Effector memory CD8-positive, alpha-beta T cell (primary cell): Measurements from ENCODE around the gene POU3F3.
A peak's percentile ranks its signal among the peaks of the same experiment; 100 is the strongest.

Experiments used
- ATAC-seq: fragments of 150-1000 bp; cut with Tn5 transposase; replicated peaks from 2 replicates; pipeline ENCODE4 v1.10.0; 2021; ENCODE audit warnings: mild to moderate bottlenecking, moderate library complexity
- DNase-seq, 3 experiments: peaks; one replicate each; pipeline ENCODE4 v3.0.0; 2021
- H3K27ac Mint-ChIP-seq, 2 donors: one replicate each; pipeline ENCODE4 v1.8.0; 2022; ENCODE audit warnings: mild to moderate bottlenecking in 2 of 2, mixed read lengths in 2 of 2, moderate library complexity in 2 of 2
- H3K27me3 Mint-ChIP-seq, 2 donors: one replicate each; pipeline ENCODE4 v1.8.0; 2022; ENCODE audit warnings: mixed read lengths in 2 of 2
- H3K36me3 Mint-ChIP-seq: one replicate; pipeline ENCODE4 v1.8.0; 2022; ENCODE audit warnings: mild to moderate bottlenecking, moderate library complexity, mixed read lengths; ENCODE audit not compliant: insufficient read depth
- H3K4me1 Mint-ChIP-seq, 2 donors: one replicate each; pipeline ENCODE4 v1.8.0; 2022; ENCODE audit warnings: low read depth in 2 of 2, mixed read lengths in 2 of 2
- H3K4me3 Mint-ChIP-seq, 2 donors: one replicate each; pipeline ENCODE4 v1.8.0; 2022; ENCODE audit warnings: mild to moderate bottlenecking in 2 of 2, mixed read lengths in 2 of 2, moderate library complexity in 2 of 2
- H3K9me3 Mint-ChIP-seq, 2 donors: one replicate each; pipeline ENCODE4 v1.8.0; 2022; ENCODE audit warnings: mixed read lengths in 2 of 2

The POU3F3 gene

DNA sequence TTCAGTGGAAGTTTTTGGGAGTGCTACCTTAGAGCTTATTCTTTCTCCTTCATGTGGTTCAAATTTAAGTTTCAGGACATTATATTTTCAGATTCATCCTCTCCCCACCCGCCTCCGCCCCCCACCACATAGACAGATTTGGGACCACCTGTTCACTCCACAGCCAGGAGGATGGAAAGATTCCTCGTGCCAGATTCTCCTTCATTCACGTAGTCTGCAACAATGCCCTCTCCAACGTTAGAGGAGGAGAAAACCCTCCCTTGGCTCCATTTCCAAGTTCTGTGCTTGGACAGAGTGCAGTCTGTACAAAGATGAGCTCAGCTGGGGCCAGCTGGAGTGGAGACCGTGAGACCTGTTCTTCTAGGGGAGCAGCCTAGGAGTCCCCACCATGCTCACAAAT, 26.2 kb downstream of the POU3F3 start:
- Mint-ChIP-seq H3K27me3 (peaks cover 23 to 34% of the 10 kb centered on the region in 2 donors), H3K27ac (no peak overlapping the region)
- ATAC-seq, result no peak

DNA sequence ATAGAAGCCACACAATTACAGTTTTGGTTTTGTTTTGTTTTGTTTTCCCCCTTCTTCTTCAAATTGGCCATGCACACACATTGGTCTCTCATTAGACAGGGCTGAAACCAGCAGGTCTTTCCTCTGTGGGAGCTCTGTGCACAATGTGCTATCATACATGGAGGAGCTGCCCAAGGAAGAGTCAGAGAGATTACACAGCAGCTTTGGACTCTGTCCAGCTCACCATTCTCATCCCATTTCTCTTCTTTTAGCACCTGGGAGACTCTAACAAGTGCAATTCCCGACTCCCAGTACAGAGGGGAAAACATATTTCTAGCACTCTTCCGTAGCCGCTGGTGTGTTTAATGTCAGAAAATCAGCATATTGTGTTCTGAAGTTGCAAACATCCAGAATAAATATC, 29.4 kb downstream of the POU3F3 start:
- Mint-ChIP-seq H3K36me3 (no peaks in the 10 kb centered on the region), H3K27ac (no peak overlapping the region), H3K4me3 (no peak overlapping the region), H3K4me1 (peaks cover 0 to 3% of the 10 kb centered on the region in 2 donors), H3K9me3 (no peaks in the 10 kb centered on the region), H3K27me3 (peaks cover 28 to 32% of the 10 kb centered on the region in 2 donors)
- DNase-seq, result no peak
- ATAC-seq, result no peak

More for the DNA sequence above, 26.2 kb downstream of the POU3F3 start:
- Mint-ChIP-seq H3K36me3 (no peaks in the 10 kb centered on the region), H3K4me3 (no peak overlapping the region), H3K9me3 (no peaks in the 10 kb centered on the region), H3K4me1 (no peaks in the 10 kb centered on the region)
- no peak for DNase-seq

DNA sequence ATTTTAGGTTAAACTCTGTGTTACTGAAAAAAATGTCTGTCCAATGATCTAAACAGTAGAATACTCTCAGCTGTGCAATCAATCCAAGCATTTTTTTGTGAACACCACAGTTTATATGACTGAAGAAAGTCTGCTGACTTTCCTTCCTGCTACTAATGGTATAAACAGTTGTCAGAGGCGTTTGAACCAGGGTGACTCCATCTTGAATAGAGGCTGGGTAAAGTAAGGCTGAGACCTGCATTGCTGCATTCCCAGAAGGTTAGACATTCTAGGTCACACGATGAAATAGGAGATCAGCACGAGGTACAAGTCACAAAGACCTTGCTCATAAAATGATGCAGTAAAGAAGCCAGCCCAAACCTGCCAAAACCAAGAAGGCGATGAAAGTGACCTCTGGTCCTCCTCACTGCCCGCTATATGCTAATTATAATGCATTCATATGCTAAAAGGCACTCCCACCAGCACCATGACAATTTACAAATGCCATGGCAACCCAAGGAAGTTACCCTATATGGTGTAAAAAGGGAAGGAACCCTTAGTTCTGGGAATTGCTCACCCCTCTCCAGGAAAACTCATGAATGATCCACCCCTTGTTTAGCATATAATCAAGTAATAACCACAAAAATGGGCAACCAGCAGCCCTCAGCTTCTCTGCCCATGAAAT, 31.3 kb downstream of the POU3F3 start:
- ATAC-seq, result no peak
- H3K36me3 Mint-ChIP-seq, result no peaks in the 10 kb centered on the region
- no peak overlapping the region for H3K4me3 Mint-ChIP-seq
- no peak for DNase-seq
- no peaks in the 10 kb centered on the region for H3K9me3 Mint-ChIP-seq
- peaks cover 0 to 5% of the 10 kb centered on the region in 2 donors for H3K4me1 Mint-ChIP-seq
- H3K27ac Mint-ChIP-seq, result no peak overlapping the region
- H3K27me3 Mint-ChIP-seq, result peaks cover 22 to 24% of the 10 kb centered on the region in 2 donors

- Mint-ChIP-seq H3K4me3 (no peak overlapping the region), H3K9me3 (no peaks in the 10 kb centered on the region), H3K27ac (no peak overlapping the region), H3K27me3 (peaks cover 30 to 41% of the 10 kb centered on the region in 2 donors), H3K36me3 (no peaks in the 10 kb centered on the region), H3K4me1 (peaks cover 0 to 5% of the 10 kb centered on the region in 2 donors)
- ATAC-seq (no peak), DNase-seq (no peak)
These were observed 33.8 kb downstream of the POU3F3 start for GRCh38 chr2:104887676-104888075.

DNA sequence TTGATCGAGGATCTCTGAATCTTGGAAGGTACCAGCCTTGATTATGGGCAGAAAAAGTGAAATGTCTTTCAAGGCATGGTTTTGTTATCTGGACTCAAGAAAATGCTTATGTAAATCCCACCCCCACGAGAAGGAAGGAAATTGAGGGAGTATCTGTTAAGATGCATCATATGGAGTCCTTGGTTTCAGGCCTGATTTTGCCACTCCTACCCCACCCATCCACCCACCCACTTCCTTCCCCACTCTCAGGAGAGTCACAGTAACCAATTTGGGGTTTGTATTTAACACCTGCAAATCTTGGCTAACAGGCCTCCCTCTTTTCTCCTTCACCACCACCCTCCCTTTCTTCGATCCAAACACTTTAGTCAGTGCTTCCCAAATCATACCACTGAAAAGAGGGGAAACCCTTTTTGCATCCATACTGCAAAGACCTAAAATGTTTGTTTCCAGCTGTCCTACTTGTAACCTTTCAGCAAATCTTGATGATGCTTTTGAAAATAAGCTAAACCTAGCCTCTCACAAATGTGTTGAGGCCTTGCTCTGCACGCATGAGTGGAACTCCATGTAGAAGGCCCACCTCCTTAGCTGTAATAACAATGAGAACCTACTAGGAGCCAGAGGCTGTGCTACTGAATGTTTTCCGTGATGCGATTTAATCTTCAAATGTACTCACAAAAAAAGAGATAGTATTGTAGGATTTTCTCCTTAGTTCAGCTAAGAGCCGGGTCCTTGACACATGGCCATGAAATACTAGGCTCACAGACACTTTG, 34.8 kb downstream of the POU3F3 start:
- Mint-ChIP-seq H3K27me3 (peaks cover 29 to 45% of the 10 kb centered on the region in 2 donors), H3K4me1 (peaks cover 0 to 5% of the 10 kb centered on the region in 2 donors)

DNA sequence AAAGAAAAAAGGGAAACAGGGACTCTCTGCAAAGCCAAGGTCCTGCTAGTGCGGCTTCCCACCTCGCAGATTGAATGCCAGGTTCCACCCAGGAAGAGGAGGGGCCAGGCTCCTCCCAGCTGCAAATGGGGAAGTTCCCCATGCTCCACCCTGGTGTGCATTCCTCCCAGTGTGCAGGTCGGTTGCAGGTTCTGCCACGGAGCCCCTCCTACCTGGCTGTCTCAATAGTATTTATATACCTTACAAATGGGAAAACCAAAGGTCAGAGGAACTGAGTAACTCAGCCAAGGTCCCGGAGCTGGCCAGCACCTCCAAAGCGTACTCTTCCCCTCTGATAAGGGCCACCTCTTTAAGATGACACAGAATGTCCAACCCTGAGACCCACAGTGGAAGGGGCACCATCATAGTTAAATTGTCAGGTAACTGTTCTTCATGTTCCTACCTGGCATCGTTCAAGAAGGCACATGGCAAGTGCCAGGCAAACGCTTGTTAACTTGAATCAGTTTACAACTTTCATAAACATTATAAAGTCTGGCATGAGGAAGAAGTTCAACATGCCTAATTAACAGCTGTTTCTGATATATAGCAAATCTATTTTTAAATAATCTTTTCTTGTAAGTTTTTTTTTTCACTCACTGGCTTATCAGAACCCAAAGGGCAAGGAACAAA, 35.5 kb downstream of the POU3F3 start:
- ATAC-seq (no peak), DNase-seq (no peak)
- no peak overlapping the region for H3K4me3 Mint-ChIP-seq
- no peak overlapping the region for H3K27ac Mint-ChIP-seq
- peaks cover 28 to 45% of the 10 kb centered on the region in 2 donors for H3K27me3 Mint-ChIP-seq
- peaks cover 0 to 5% of the 10 kb centered on the region in 2 donors for H3K4me1 Mint-ChIP-seq
- H3K36me3 Mint-ChIP-seq, result no peaks in the 10 kb centered on the region
- no peaks in the 10 kb centered on the region for H3K9me3 Mint-ChIP-seq

More for the DNA sequence above, 34.8 kb downstream of the POU3F3 start:
- no peak for DNase-seq
- H3K4me3 Mint-ChIP-seq, result no peak overlapping the region
- no peaks in the 10 kb centered on the region for H3K36me3 Mint-ChIP-seq
- H3K9me3 Mint-ChIP-seq, result no peaks in the 10 kb centered on the region
- peak overlapping the region in 1 of 2 donors; percentile 55 for H3K27ac Mint-ChIP-seq
- no peak for ATAC-seq

GRCh38 chr2:104889960-104890684, 36.2 kb downstream of the POU3F3 start:
- H3K36me3 Mint-ChIP-seq, result no peaks in the 10 kb centered on the region
- no peak overlapping the region for H3K27ac Mint-ChIP-seq
- no peaks in the 10 kb centered on the region for H3K9me3 Mint-ChIP-seq
- DNase-seq, result no peak
- H3K27me3 Mint-ChIP-seq, result peaks cover 30 to 45% of the 10 kb centered on the region in 2 donors
- H3K4me1 Mint-ChIP-seq, result peaks cover 0 to 5% of the 10 kb centered on the region in 2 donors
- no peak for ATAC-seq
- no peak overlapping the region for H3K4me3 Mint-ChIP-seq

DNA sequence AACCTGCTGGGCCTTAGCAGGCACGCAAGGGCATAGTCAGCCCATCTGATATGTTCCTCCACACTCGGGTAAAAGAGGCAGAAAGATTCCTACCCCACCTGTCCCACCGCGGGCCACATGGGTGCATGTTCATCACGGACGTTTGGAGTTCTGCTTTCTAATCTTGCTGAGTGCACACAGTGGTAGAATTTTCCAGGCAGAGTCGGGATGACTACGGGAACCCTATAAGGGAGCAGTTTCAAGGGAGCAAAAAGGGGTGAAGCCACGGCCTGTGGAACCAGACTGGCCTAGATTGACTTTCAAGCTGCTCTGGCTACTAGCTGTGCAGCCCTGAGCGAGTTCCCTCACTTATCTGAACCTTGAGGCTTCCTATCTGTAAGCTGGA, 36.8 kb downstream of the POU3F3 start:
- DNase-seq (no peak), ATAC-seq (no peak)
- Mint-ChIP-seq H3K4me1 (peaks cover 0 to 5% of the 10 kb centered on the region in 2 donors), H3K4me3 (no peak overlapping the region), H3K9me3 (no peaks in the 10 kb centered on the region), H3K36me3 (no peaks in the 10 kb centered on the region), H3K27me3 (peaks cover 31 to 49% of the 10 kb centered on the region in 2 donors), H3K27ac (no peak overlapping the region)

DNA sequence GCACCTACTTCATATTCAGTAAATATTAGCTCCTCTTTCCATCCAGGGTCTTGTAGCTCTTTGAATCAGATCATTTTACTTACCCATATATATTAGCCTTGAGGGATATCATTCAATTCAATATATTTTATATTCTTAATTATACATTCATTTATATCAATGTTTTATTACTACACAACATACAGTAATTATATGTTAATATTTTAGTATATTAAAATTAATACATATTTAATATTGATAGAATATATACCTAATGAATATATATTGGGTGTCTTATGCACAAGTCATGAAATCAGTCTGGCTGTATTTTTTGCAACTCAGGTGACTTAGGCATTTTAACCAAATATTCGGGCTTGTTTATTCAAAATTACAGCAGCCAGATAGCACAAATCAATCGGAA, 37.2 kb downstream of the POU3F3 start:
- no peak for DNase-seq
- H3K27ac Mint-ChIP-seq, result no peak overlapping the region
- ATAC-seq, result no peak
- peaks cover 29 to 54% of the 10 kb centered on the region in 2 donors for H3K27me3 Mint-ChIP-seq
- no peak overlapping the region for H3K4me3 Mint-ChIP-seq
- peaks cover 0 to 5% of the 10 kb centered on the region in 2 donors for H3K4me1 Mint-ChIP-seq
- no peaks in the 10 kb centered on the region for H3K9me3 Mint-ChIP-seq
- no peaks in the 10 kb centered on the region for H3K36me3 Mint-ChIP-seq

- DNase-seq (no peak), ATAC-seq (no peak)
- no peaks in the 10 kb centered on the region for H3K36me3 Mint-ChIP-seq
- H3K4me3 Mint-ChIP-seq, result no peak overlapping the region
- H3K9me3 Mint-ChIP-seq, result no peaks in the 10 kb centered on the region
- no peaks in the 10 kb centered on the region for H3K4me1 Mint-ChIP-seq
- peaks cover 43 to 66% of the 10 kb centered on the region in 2 donors for H3K27me3 Mint-ChIP-seq
- no peak overlapping the region for H3K27ac Mint-ChIP-seq
These were observed 42.5 kb downstream of the POU3F3 start for GRCh38 chr2:104896446-104896845.

- H3K9me3 Mint-ChIP-seq, result no peaks in the 10 kb centered on the region
- no peaks in the 10 kb centered on the region for H3K4me1 Mint-ChIP-seq
- H3K4me3 Mint-ChIP-seq, result no peak overlapping the region
- peaks cover 40 to 59% of the 10 kb centered on the region in 2 donors for H3K27me3 Mint-ChIP-seq
- DNase-seq, result no peak
- no peak for ATAC-seq
- H3K36me3 Mint-ChIP-seq, result no peaks in the 10 kb centered on the region
- H3K27ac Mint-ChIP-seq, result no peak overlapping the region
These were observed 43.7 kb downstream of the POU3F3 start for GRCh38 chr2:104897515-104898184.

- H3K9me3 Mint-ChIP-seq, result no peaks in the 10 kb centered on the region
- H3K4me1 Mint-ChIP-seq, result no peaks in the 10 kb centered on the region
- ATAC-seq, result no peak
- DNase-seq, result no peak
- H3K27ac Mint-ChIP-seq, result no peak overlapping the region
- H3K27me3 Mint-ChIP-seq, result peaks cover 23 to 30% of the 10 kb centered on the region in 2 donors
- H3K36me3 Mint-ChIP-seq, result no peaks in the 10 kb centered on the region
- no peak overlapping the region for H3K4me3 Mint-ChIP-seq
These were observed 46.7 kb downstream of the POU3F3 start for GRCh38 chr2:104900608-104901007.
